ENCODE results near the gene PSMA6. TPM values are rescaled to one million over a fixed set of nuclear protein-coding genes. Genes with fewer than 3 reads are reported as not detected.
A peak's percentile ranks its signal among the peaks of the same experiment; 100 is the strongest.

PSMA6 gene
- total and polyA plus RNA-seq, 2 of the 13 experiments (the other 11 are each of a cell fraction or from before 2014, with no cell fraction given), result 525 to 1,109 TPM

DNA sequence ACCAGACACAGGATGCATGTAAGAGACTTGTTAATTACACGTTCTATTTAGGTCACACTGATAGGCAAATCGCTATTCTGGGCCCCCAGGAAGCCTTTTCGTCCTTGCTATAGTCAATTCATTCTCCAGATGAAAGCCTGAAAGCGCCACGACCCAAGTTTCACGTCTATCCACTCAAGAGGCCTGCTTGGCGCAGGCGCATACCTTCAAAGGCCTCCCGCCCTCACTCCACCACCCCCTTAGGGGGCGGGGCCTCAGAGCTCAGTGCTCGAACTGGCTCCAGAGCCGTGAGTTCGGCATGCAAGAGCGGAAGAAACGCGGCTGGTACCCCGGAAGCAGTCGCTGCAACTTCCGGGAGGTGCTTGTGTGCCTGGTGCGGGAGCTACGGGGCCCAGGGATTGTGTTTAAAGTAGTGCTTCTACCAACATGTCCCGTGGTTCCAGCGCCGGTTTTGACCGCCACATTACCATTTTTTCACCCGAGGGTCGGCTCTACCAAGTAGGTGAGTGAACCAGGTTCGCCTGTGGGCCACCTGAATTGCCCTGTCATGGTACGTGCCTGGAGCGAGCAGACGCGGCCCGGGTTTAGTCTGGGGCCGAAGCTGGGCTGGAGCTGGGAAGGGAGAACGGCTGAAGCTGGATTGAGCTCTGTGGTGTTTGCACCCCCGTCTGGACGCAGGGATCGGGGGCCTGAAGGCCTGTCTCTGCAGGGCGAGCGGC, at the start of gene PSMA6 (continued):
- TF ChIP-seq, protein P1, sequence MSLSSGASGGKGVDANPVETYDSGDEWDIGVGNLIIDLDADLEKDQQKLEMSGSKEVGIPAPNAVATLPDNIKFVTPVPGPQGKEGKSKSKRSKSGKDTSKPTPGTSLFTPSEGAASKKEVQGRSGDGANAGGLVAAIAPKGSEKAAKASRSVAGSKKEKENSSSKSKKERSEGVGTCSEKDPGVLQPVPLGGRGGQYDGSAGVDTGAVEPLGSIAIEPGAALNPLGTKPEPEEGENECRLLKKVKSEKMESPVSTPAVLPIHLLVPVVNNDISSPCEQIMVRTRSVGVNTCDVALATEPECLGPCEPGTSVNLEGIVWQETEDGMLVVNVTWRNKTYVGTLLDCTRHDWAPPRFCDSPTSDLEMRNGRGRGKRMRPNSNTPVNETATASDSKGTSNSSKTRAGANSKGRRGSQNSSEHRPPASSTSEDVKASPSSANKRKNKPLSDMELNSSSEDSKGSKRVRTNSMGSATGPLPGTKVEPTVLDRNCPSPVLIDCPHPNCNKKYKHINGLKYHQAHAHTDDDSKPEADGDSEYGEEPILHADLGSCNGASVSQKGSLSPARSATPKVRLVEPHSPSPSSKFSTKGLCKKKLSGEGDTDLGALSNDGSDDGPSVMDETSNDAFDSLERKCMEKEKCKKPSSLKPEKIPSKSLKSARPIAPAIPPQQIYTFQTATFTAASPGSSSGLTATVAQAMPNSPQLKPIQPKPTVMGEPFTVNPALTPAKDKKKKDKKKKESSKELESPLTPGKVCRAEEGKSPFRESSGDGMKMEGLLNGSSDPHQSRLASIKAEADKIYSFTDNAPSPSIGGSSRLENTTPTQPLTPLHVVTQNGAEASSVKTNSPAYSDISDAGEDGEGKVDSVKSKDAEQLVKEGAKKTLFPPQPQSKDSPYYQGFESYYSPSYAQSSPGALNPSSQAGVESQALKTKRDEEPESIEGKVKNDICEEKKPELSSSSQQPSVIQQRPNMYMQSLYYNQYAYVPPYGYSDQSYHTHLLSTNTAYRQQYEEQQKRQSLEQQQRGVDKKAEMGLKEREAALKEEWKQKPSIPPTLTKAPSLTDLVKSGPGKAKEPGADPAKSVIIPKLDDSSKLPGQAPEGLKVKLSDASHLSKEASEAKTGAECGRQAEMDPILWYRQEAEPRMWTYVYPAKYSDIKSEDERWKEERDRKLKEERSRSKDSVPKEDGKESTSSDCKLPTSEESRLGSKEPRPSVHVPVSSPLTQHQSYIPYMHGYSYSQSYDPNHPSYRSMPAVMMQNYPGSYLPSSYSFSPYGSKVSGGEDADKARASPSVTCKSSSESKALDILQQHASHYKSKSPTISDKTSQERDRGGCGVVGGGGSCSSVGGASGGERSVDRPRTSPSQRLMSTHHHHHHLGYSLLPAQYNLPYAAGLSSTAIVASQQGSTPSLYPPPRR (CRISPR knock-in tag; IDR thresholded peaks at IDR 0.05; ENCODE audit: borderline replicate concordance), result peak; percentile 60; the same call in 1 of the 2 replicates
- TF ChIP-seq CHD2 (IDR thresholded peaks at IDR 0.05; ENCODE audit: low read depth, low read length) (peak; percentile 72), JDP2 (CRISPR knock-in tag; IDR thresholded peaks at IDR 0.05; ENCODE audit: borderline replicate concordance) (no peak), RORA (CRISPR knock-in tag; IDR thresholded peaks at IDR 0.05) (0 out of 2 replicates have a peak, but pooled peaks have one; percentile 57), IKZF1 (IDR thresholded peaks at IDR 0.05) (no peak), ZNF572 (CRISPR knock-in tag; IDR thresholded peaks at IDR 0.05) (peak; percentile 99), ZNF883 (CRISPR knock-in tag; IDR thresholded peaks at IDR 0.05; ENCODE audit: not compliant biosample characterization) (peak; percentile 99), NFRKB (IDR thresholded peaks at IDR 0.05) (no peak), NFKBIZ (CRISPR knock-in tag; IDR thresholded peaks at IDR 0.05) (peak; percentile 95), NR1H2 (CRISPR knock-in tag; IDR thresholded peaks at IDR 0.05; ENCODE audit: borderline replicate concordance, low read depth) (peak; percentile 64; the same call in 1 of the 2 replicates), ZC3H4 (CRISPR knock-in tag; IDR thresholded peaks at IDR 0.05; ENCODE audit: borderline replicate concordance) (peak; percentile 7; the same call in 1 of the 2 replicates), SCMH1 (CRISPR knock-in tag; IDR thresholded peaks at IDR 0.05; ENCODE audit: borderline replicate concordance) (no peak)
- TF ChIP-seq, protein P2, sequence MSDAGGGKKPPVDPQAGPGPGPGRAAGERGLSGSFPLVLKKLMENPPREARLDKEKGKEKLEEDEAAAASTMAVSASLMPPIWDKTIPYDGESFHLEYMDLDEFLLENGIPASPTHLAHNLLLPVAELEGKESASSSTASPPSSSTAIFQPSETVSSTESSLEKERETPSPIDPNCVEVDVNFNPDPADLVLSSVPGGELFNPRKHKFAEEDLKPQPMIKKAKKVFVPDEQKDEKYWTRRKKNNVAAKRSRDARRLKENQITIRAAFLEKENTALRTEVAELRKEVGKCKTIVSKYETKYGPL (CRISPR knock-in tag; IDR thresholded peaks at IDR 0.05), result 0 out of 2 replicates have a peak, but pooled peaks have one; percentile 79
- TF ChIP-seq, protein P3, sequence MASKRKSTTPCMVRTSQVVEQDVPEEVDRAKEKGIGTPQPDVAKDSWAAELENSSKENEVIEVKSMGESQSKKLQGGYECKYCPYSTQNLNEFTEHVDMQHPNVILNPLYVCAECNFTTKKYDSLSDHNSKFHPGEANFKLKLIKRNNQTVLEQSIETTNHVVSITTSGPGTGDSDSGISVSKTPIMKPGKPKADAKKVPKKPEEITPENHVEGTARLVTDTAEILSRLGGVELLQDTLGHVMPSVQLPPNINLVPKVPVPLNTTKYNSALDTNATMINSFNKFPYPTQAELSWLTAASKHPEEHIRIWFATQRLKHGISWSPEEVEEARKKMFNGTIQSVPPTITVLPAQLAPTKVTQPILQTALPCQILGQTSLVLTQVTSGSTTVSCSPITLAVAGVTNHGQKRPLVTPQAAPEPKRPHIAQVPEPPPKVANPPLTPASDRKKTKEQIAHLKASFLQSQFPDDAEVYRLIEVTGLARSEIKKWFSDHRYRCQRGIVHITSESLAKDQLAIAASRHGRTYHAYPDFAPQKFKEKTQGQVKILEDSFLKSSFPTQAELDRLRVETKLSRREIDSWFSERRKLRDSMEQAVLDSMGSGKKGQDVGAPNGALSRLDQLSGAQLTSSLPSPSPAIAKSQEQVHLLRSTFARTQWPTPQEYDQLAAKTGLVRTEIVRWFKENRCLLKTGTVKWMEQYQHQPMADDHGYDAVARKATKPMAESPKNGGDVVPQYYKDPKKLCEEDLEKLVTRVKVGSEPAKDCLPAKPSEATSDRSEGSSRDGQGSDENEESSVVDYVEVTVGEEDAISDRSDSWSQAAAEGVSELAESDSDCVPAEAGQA (IDR thresholded peaks at IDR 0.05; ENCODE audit: low read depth), result peak; percentile 18; the same call in 1 of the 2 replicates
- TF ChIP-seq, protein P3 (CRISPR knock-in tag; IDR thresholded peaks at IDR 0.05; ENCODE audit: borderline replicate concordance), result peak; percentile 34
- TF ChIP-seq, protein P4, sequence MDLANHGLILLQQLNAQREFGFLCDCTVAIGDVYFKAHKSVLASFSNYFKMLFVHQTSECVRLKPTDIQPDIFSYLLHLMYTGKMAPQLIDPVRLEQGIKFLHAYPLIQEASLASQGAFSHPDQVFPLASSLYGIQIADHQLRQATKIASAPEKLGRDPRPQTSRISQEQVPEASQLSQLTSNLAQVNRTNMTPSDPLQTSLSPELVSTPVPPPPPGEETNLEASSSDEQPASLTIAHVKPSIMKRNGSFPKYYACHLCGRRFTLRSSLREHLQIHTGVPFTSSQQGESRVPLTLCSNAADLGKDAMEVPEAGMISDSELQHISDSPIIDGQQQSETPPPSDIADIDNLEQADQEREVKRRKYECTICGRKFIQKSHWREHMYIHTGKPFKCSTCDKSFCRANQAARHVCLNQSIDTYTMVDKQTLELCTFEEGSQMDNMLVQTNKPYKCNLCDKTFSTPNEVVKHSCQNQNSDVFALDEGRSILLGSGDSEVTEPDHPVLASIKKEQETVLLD (CRISPR knock-in tag; IDR thresholded peaks at IDR 0.05; ENCODE audit: low read depth), result no peak; the same call in 1 of the 2 replicates
